ENCODE measurements around the gene KLF14.

DNA sequence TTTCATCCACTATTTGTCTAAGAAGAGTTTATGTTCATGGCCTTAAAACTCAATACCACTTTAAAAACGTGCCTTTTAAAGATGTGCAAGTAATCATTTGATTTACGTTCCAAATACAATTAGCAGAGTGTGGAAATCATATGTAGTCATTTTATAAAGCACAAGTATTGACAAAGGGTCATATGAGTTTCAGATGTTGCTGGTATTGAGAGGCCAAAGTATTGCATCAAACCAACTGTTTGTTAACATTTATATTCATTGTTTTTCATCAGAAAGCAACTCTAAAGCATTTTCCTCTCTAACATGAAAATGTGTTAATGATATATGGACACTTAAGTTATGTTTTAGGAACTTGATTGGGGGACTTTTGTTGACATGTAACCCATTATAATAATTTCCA lies 36.2 kb downstream of the KLF14 start:
- TF ChIP-seq ZNF350 (tag by site-specific recombination; IDR thresholded peaks at IDR 0.05): no peak
- TF ChIP-seq YY1 (tag by site-specific recombination; IDR thresholded peaks at IDR 0.05): no peak
- TF ChIP-seq, protein P1, sequence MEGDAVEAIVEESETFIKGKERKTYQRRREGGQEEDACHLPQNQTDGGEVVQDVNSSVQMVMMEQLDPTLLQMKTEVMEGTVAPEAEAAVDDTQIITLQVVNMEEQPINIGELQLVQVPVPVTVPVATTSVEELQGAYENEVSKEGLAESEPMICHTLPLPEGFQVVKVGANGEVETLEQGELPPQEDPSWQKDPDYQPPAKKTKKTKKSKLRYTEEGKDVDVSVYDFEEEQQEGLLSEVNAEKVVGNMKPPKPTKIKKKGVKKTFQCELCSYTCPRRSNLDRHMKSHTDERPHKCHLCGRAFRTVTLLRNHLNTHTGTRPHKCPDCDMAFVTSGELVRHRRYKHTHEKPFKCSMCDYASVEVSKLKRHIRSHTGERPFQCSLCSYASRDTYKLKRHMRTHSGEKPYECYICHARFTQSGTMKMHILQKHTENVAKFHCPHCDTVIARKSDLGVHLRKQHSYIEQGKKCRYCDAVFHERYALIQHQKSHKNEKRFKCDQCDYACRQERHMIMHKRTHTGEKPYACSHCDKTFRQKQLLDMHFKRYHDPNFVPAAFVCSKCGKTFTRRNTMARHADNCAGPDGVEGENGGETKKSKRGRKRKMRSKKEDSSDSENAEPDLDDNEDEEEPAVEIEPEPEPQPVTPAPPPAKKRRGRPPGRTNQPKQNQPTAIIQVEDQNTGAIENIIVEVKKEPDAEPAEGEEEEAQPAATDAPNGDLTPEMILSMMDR (tag by site-specific recombination; IDR thresholded peaks at IDR 0.05): no peak
- no peak for TF ChIP-seq ZNF24 (tag by site-specific recombination; IDR thresholded peaks at IDR 0.05)
- no peak for TF ChIP-seq OVOL3 (tag by site-specific recombination; IDR thresholded peaks at IDR 0.05)
- TF ChIP-seq, protein P2, sequence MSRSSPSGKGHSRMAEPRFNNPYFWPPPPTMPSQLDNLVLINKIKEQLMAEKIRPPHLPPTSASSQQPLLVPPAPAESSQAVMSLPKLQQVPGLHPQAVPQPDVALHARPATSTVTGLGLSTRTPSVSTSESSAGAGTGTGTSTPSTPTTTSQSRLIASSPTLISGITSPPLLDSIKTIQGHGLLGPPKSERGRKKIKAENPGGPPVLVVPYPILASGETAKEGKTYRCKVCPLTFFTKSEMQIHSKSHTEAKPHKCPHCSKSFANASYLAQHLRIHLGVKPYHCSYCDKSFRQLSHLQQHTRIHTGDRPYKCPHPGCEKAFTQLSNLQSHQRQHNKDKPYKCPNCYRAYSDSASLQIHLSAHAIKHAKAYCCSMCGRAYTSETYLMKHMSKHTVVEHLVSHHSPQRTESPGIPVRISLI (tag by site-specific recombination; IDR thresholded peaks at IDR 0.05): no peak
- TF ChIP-seq, protein P3, sequence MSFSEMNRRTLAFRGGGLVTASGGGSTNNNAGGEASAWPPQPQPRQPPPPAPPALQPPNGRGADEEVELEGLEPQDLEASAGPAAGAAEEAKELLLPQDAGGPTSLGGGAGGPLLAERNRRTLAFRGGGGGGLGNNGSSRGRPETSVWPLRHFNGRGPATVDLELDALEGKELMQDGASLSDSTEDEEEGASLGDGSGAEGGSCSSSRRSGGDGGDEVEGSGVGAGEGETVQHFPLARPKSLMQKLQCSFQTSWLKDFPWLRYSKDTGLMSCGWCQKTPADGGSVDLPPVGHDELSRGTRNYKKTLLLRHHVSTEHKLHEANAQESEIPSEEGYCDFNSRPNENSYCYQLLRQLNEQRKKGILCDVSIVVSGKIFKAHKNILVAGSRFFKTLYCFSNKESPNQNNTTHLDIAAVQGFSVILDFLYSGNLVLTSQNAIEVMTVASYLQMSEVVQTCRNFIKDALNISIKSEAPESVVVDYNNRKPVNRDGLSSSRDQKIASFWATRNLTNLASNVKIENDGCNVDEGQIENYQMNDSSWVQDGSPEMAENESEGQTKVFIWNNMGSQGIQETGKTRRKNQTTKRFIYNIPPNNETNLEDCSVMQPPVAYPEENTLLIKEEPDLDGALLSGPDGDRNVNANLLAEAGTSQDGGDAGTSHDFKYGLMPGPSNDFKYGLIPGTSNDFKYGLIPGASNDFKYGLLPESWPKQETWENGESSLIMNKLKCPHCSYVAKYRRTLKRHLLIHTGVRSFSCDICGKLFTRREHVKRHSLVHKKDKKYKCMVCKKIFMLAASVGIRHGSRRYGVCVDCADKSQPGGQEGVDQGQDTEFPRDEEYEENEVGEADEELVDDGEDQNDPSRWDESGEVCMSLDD (tag by site-specific recombination; IDR thresholded peaks at IDR 0.05): no peak
- TF ChIP-seq ZNF274 (IDR thresholded peaks at IDR 0.05; ENCODE audit: low read length): no peak
- no peak for TF ChIP-seq ZNF274 (tag by site-specific recombination; IDR thresholded peaks at IDR 0.05; ENCODE audit: borderline replicate concordance)
- TF ChIP-seq GLIS1 (tag by site-specific recombination; IDR thresholded peaks at IDR 0.05): no peak
- TF ChIP-seq ZNF555 (tag by site-specific recombination; conservative IDR thresholded peaks at IDR 0.05): no peak
- TF ChIP-seq, protein P4, sequence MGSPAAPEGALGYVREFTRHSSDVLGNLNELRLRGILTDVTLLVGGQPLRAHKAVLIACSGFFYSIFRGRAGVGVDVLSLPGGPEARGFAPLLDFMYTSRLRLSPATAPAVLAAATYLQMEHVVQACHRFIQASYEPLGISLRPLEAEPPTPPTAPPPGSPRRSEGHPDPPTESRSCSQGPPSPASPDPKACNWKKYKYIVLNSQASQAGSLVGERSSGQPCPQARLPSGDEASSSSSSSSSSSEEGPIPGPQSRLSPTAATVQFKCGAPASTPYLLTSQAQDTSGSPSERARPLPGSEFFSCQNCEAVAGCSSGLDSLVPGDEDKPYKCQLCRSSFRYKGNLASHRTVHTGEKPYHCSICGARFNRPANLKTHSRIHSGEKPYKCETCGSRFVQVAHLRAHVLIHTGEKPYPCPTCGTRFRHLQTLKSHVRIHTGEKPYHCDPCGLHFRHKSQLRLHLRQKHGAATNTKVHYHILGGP (tag by site-specific recombination; IDR thresholded peaks at IDR 0.05): no peak
- TF ChIP-seq ZNF837 (tag by site-specific recombination; IDR thresholded peaks at IDR 0.05): no peak
- TF ChIP-seq, protein P5, sequence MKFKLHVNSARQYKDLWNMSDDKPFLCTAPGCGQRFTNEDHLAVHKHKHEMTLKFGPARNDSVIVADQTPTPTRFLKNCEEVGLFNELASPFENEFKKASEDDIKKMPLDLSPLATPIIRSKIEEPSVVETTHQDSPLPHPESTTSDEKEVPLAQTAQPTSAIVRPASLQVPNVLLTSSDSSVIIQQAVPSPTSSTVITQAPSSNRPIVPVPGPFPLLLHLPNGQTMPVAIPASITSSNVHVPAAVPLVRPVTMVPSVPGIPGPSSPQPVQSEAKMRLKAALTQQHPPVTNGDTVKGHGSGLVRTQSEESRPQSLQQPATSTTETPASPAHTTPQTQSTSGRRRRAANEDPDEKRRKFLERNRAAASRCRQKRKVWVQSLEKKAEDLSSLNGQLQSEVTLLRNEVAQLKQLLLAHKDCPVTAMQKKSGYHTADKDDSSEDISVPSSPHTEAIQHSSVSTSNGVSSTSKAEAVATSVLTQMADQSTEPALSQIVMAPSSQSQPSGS (tag by site-specific recombination; IDR thresholded peaks at IDR 0.05; ENCODE audit: low read depth): no peak
